ENCODE data around the gene PAQR5. TPM values are rescaled to one million over a fixed set of nuclear protein-coding genes. Genes with fewer than 3 reads are reported as not detected.
A peak's percentile ranks its signal among the peaks of the same experiment; 100 is the strongest.

PAQR5 gene
- total RNA-seq, 1 experiment from 2014 or later = 9.4 TPM

DNA sequence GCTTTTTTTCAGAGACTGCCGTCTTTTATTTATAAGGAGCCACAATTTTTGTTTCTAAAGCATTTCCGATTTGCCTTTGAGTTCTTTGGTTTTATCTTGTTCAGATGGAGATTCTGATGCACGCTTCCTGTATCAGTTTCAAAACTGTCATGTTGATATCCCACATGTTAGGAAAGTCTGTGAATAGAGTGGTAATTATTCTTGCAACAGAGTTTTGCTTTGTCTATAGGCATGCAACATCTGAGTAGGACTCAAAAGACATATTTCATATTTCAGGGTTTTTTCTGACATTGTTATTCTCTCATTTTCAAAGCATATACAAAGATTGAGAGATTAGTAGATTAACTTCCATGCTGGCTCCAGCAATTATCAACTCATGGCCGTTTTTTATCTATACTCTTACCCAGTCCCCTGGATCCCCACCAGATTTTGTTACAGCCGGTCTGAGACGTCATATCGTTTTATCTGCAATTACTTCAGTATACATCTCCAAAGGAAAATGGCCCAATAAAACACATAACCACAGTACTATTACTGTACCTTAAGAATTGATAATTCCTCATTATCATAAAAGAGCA is 22.4 kb downstream of the PAQR5 start:
- DNase-seq (ENCODE audit: low spot score) = no peak
- Mint-ChIP-seq H3K9me3 (no peaks in the 10 kb centered on the region), H3K36me3 (no peaks in the 10 kb centered on the region), H3K4me1 (peaks cover 23% of the 10 kb centered on the region), H3K27me3 (ENCODE audit: low read depth) (no peaks in the 10 kb centered on the region), H3K27ac (no peak overlapping the region), H3K4me3 (no peak overlapping the region)
- CTCF ChIA-PET = no interaction called here
- ATAC-seq = no peak
- POLR2A ChIA-PET = no interaction called here
- TF ChIP-seq, protein P1, sequence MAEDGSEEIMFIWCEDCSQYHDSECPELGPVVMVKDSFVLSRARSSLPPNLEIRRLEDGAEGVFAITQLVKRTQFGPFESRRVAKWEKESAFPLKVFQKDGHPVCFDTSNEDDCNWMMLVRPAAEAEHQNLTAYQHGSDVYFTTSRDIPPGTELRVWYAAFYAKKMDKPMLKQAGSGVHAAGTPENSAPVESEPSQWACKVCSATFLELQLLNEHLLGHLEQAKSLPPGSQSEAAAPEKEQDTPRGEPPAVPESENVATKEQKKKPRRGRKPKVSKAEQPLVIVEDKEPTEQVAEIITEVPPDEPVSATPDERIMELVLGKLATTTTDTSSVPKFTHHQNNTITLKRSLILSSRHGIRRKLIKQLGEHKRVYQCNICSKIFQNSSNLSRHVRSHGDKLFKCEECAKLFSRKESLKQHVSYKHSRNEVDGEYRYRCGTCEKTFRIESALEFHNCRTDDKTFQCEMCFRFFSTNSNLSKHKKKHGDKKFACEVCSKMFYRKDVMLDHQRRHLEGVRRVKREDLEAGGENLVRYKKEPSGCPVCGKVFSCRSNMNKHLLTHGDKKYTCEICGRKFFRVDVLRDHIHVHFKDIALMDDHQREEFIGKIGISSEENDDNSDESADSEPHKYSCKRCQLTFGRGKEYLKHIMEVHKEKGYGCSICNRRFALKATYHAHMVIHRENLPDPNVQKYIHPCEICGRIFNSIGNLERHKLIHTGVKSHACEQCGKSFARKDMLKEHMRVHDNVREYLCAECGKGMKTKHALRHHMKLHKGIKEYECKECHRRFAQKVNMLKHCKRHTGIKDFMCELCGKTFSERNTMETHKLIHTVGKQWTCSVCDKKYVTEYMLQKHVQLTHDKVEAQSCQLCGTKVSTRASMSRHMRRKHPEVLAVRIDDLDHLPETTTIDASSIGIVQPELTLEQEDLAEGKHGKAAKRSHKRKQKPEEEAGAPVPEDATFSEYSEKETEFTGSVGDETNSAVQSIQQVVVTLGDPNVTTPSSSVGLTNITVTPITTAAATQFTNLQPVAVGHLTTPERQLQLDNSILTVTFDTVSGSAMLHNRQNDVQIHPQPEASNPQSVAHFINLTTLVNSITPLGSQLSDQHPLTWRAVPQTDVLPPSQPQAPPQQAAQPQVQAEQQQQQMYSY (CRISPR knock-in tag; IDR thresholded peaks at IDR 0.05) = peak; percentile 48
- TF ChIP-seq NFYB (CRISPR knock-in tag; conservative IDR thresholded peaks at IDR 0.05; ENCODE audit: low read depth) = no peak

DNA sequence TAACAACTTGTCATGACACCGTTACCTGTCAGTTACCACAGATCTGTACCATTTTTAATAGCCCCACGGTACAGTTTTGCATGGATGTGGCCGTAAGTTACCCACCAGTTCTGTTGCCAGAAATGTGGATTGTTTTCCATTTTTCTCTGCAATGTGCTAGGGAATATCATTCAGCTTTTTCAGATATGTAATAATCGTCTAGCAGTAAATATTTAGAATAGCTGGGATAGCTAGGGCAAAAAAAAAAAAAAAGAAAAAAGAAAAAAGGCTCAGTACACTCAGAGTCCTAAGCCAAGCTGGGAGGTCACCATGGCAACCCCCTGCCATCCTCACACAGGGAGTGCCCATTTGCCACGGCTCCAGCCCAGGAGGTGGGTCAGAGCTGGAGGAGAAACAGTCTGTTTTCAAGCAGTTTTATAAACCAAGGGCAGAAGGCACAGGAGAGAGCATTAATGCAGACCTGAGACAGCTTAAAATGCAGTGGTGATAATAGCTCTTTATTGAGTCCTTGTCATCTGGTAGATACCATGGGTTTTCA is 25.2 kb downstream of the PAQR5 start:
- H3K36me3 Mint-ChIP-seq = no peaks in the 10 kb centered on the region
- H3K27me3 Mint-ChIP-seq (ENCODE audit: low read depth) = no peaks in the 10 kb centered on the region
- TF ChIP-seq CREB1 (CRISPR knock-in tag; IDR thresholded peaks at IDR 0.05) = no peak
- TF ChIP-seq, protein P2, sequence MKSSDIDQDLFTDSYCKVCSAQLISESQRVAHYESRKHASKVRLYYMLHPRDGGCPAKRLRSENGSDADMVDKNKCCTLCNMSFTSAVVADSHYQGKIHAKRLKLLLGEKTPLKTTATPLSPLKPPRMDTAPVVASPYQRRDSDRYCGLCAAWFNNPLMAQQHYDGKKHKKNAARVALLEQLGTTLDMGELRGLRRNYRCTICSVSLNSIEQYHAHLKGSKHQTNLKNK (CRISPR knock-in tag; IDR thresholded peaks at IDR 0.05) = no peak
- no peak for TF ChIP-seq ESRRA (CRISPR knock-in tag; IDR thresholded peaks at IDR 0.05; ENCODE audit: borderline replicate concordance)
- TF ChIP-seq FOXK1 (CRISPR knock-in tag; IDR thresholded peaks at IDR 0.05) = no peak
- TF ChIP-seq ZNF138 (CRISPR knock-in tag; conservative IDR thresholded peaks at IDR 0.05) = no peak
- TF ChIP-seq, protein P3, sequence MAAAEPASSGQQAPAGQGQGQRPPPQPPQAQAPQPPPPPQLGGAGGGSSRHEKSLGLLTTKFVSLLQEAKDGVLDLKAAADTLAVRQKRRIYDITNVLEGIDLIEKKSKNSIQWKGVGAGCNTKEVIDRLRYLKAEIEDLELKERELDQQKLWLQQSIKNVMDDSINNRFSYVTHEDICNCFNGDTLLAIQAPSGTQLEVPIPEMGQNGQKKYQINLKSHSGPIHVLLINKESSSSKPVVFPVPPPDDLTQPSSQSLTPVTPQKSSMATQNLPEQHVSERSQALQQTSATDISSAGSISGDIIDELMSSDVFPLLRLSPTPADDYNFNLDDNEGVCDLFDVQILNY (CRISPR knock-in tag; IDR thresholded peaks at IDR 0.05) = no peak
- no peak for TF ChIP-seq USF2 (CRISPR knock-in tag; IDR thresholded peaks at IDR 0.05)
- peaks cover 12% of the 10 kb centered on the region for H3K4me1 Mint-ChIP-seq
- CTCF ChIA-PET = interaction anchor here (0.6 kb wide), 1 partner anchor 338 kb away, joined by 5 read pairs; no protein-coding TSS in a partner anchor
- H3K4me3 Mint-ChIP-seq = no peak overlapping the region
- no peak overlapping the region for H3K27ac Mint-ChIP-seq
- ATAC-seq (no peak), DNase-seq (ENCODE audit: low spot score) (no peak)
- POLR2A ChIA-PET = interaction anchor here (0.6 kb wide), 1 partner anchor 33 kb away, joined by 7 read pairs; no protein-coding TSS in a partner anchor
- H3K9me3 Mint-ChIP-seq = no peaks in the 10 kb centered on the region

DNA sequence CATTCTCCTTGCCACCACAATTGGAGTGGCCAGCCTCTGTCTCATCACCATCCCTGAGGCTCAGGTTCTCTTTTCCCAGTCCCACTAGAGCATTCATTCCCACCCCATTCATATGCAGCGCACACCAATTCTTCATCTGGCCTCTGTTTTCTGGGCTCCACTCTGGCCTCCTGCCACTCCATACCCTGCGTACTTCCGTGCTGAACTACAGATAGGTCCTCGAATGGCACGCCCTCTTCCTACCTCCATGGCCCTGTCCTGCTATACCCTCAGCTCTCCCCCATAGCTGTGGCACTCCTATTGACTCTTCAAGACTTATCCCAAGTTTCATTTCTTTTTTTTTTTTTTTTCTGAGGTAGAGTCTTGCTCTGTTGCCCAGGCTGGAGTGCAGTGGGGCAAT is 25.9 kb downstream of the PAQR5 start:
- no peaks in the 10 kb centered on the region for H3K9me3 Mint-ChIP-seq
- ChIA-PET POLR2A (no interaction called here), CTCF (interaction anchor here (0.6 kb wide), 1 partner anchor 339 kb away, joined by 5 read pairs; no protein-coding TSS in a partner anchor)
- H3K27me3 Mint-ChIP-seq (ENCODE audit: low read depth) = no peaks in the 10 kb centered on the region
- ATAC-seq (no peak), DNase-seq (ENCODE audit: low spot score) (no peak)
- peaks cover 12% of the 10 kb centered on the region for H3K4me1 Mint-ChIP-seq
- no peak overlapping the region for H3K4me3 Mint-ChIP-seq
- no peak overlapping the region for H3K27ac Mint-ChIP-seq
- no peaks in the 10 kb centered on the region for H3K36me3 Mint-ChIP-seq
- TF ChIP-seq, protein P4, sequence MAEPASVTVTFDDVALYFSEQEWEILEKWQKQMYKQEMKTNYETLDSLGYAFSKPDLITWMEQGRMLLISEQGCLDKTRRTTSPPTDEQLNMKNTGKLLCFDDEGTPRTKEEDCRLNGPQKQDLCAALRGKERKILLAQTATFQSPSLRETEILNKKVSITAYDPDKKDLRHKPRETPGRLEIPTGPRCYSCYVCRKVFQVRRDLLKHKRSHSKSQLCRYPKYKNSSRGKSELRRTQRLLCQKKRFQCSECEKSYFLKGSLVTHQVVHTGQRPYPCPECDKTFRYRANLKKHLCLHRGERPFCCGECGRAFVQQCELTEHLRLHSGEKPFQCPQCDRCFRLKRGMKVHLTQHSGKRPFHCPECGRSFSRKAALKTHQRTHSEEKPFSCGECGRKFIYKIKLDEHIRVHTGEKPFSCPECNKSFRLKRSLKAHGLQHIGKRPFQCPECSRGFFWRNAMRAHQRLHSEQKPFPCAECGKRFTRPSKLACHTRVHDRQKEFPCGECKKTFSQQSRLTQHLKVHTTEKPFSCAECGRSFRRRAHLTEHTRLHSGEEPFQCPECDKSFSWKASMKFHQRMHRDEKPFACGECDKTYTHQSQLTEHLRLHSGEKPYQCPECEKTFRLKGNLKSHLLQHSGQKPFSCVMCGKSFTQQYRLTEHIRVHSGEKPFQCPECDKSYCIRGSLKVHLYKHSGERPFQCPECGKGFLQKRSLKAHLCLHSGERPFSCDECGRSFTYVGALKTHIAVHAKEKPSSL (CRISPR knock-in tag; conservative IDR thresholded peaks at IDR 0.05) = no peak
- TF ChIP-seq PRRX2 (CRISPR knock-in tag; IDR thresholded peaks at IDR 0.05) (no peak), NR1H2 (CRISPR knock-in tag; IDR thresholded peaks at IDR 0.05) (no peak), HMGA2 (CRISPR knock-in tag; IDR thresholded peaks at IDR 0.05) (no peak), ZNF423 (CRISPR knock-in tag; IDR thresholded peaks at IDR 0.05) (no peak), ZSCAN18 (CRISPR knock-in tag; IDR thresholded peaks at IDR 0.05) (no peak), FOXJ3 (CRISPR knock-in tag; IDR thresholded peaks at IDR 0.05; ENCODE audit: borderline replicate concordance) (no peak)
- TF ChIP-seq, protein P2 (CRISPR knock-in tag; IDR thresholded peaks at IDR 0.05) = no peak
- TF ChIP-seq, protein P5, sequence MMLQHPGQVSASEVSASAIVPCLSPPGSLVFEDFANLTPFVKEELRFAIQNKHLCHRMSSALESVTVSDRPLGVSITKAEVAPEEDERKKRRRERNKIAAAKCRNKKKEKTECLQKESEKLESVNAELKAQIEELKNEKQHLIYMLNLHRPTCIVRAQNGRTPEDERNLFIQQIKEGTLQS (CRISPR knock-in tag; conservative IDR thresholded peaks at IDR 0.05) = no peak

Data from WTC11 (cell line).